Body of pancreas (tissue), 4 donors: ENCODE measurements around the gene VTI1B.

Experiments used
- POLR2A ChIP-seq, 3 donors: fragments of 450-650 bp; IDR thresholded peaks; one replicate each; pipeline ENCODE4 v1.6.1; 2016; ENCODE audit warnings: antibody characterized with exemption in 3 of 3, mild to moderate bottlenecking in 2 of 3
- TF ChIP-seq, protein P1 (sequence below), 7 experiments: fragments of 450-650 bp in 4 of 7; fragments of 200-600 bp in 3 of 7; sonication (generic) in 3 of 7; IDR thresholded peaks; one replicate each; pipeline ENCODE4 v1.5.1; 2016 to 2019; ENCODE audit warnings: antibody characterized with exemption in 7 of 7

- TF ChIP-seq, protein P1, sequence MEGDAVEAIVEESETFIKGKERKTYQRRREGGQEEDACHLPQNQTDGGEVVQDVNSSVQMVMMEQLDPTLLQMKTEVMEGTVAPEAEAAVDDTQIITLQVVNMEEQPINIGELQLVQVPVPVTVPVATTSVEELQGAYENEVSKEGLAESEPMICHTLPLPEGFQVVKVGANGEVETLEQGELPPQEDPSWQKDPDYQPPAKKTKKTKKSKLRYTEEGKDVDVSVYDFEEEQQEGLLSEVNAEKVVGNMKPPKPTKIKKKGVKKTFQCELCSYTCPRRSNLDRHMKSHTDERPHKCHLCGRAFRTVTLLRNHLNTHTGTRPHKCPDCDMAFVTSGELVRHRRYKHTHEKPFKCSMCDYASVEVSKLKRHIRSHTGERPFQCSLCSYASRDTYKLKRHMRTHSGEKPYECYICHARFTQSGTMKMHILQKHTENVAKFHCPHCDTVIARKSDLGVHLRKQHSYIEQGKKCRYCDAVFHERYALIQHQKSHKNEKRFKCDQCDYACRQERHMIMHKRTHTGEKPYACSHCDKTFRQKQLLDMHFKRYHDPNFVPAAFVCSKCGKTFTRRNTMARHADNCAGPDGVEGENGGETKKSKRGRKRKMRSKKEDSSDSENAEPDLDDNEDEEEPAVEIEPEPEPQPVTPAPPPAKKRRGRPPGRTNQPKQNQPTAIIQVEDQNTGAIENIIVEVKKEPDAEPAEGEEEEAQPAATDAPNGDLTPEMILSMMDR (IDR thresholded peaks at IDR 0.05): no peak
- TF ChIP-seq POLR2A (IDR thresholded peaks at IDR 0.05): no peak
These were observed 51.8 kb downstream of the VTI1B start for GRCh38 chr14:67622675-67623074.
